ENCODE data around the gene YIF1A.

DNA sequence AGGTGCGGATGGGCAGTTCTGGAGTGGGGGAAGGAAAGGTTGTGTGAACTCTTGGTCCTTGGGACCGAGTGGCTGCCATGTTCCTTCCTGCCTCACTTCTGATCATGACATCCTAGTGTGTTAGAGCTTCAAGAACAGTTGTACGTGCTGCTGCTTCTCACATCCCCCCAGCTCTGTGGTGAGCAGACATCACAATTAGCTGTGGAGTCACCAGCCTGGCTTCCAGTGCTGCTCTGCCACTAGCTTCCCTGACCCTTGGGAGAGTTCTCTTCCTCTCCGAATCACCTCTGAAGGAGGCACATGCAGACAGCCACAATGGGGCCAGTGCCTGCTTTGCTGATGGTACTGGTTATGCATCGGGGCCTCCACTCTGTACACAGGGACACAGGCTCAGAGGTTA is 26.8 kb downstream of the YIF1A start:
- TF ChIP-seq, protein P1, sequence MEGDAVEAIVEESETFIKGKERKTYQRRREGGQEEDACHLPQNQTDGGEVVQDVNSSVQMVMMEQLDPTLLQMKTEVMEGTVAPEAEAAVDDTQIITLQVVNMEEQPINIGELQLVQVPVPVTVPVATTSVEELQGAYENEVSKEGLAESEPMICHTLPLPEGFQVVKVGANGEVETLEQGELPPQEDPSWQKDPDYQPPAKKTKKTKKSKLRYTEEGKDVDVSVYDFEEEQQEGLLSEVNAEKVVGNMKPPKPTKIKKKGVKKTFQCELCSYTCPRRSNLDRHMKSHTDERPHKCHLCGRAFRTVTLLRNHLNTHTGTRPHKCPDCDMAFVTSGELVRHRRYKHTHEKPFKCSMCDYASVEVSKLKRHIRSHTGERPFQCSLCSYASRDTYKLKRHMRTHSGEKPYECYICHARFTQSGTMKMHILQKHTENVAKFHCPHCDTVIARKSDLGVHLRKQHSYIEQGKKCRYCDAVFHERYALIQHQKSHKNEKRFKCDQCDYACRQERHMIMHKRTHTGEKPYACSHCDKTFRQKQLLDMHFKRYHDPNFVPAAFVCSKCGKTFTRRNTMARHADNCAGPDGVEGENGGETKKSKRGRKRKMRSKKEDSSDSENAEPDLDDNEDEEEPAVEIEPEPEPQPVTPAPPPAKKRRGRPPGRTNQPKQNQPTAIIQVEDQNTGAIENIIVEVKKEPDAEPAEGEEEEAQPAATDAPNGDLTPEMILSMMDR (IDR thresholded peaks at IDR 0.05 in 8 of 11, conservative IDR thresholded peaks at IDR 0.05 in 3 of 11), result no peak
- no peak for TF ChIP-seq POLR2A (IDR thresholded peaks at IDR 0.05)
